GM12801 (cell line): ENCODE measurements around the gene KCND2.

Source experiments
- TF ChIP-seq, protein P1 (sequence below): IDR thresholded peaks from one replicate; pipeline ENCODE4 v1.5.1; 2011; ENCODE audit warnings: control low read depth; ENCODE audit not compliant: insufficient read length; ENCODE audit errors: extremely low read depth

The KCND2 gene

GRCh38 chr7:120615703-120616102 lies 342.7 kb downstream of the KCND2 start:
- TF ChIP-seq, protein P1, sequence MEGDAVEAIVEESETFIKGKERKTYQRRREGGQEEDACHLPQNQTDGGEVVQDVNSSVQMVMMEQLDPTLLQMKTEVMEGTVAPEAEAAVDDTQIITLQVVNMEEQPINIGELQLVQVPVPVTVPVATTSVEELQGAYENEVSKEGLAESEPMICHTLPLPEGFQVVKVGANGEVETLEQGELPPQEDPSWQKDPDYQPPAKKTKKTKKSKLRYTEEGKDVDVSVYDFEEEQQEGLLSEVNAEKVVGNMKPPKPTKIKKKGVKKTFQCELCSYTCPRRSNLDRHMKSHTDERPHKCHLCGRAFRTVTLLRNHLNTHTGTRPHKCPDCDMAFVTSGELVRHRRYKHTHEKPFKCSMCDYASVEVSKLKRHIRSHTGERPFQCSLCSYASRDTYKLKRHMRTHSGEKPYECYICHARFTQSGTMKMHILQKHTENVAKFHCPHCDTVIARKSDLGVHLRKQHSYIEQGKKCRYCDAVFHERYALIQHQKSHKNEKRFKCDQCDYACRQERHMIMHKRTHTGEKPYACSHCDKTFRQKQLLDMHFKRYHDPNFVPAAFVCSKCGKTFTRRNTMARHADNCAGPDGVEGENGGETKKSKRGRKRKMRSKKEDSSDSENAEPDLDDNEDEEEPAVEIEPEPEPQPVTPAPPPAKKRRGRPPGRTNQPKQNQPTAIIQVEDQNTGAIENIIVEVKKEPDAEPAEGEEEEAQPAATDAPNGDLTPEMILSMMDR: no peak

GRCh38 chr7:120617275-120617674 lies 344.3 kb downstream of the KCND2 start:
- TF ChIP-seq, protein P1: no peak

DNA sequence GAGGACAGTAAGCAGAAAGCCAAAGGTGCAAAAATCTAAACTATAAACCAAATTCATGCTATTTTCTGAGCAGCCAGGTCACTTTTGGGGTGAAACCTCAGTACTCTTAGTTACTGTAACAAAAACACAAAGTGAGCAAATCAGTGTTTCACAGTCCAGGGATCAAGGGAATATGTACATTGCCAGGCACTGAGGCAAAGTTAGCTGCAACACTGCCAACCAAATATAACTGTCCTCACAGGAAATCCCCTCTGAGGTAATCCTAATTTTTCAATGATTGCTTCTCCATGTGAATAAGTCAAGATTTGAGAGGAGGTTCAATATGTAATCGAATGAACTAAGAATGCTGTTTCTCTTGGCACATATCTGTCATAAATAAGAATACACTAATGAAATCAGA lies 355.3 kb downstream of the KCND2 start:
- TF ChIP-seq, protein P1: no peak

GRCh38 chr7:120639884-120640283 lies 366.9 kb downstream of the KCND2 start:
- TF ChIP-seq, protein P1: no peak

DNA sequence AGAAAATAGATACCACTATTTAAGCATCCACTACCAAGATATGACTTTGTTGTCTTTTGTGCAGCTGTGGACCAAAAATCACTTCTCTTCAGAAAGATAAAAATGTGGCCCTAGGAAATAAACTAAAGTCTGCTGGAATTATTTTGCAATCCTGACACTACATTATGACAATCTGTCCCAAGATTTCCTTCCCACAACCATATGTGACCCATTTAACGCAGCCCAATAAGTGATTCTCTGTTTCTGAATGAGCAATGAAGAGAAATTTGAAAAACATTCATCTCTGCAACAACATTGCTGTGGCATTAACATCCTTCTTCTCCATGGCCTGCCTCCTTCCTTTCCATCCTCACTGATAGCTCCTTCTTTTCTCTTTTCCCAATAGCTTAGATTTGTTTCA lies 373.0 kb downstream of the KCND2 start:
- TF ChIP-seq, protein P1: no peak

DNA sequence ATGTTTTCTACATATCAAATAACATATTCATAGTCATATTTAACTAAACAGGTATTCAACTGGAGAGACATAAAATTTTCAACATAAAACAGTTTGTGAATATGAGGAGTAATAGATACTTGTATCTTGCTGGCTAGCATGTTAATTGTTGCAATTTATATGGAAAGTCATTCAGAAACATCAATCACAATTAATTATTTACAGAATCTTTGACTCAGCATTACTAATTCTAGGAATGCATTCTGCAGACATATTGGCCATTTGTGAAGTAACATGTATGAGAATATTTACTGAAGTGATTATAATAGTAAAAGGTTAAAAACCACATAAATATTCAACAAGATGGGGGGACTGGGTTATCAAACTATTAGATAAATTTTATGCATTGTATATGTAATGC lies 381.3 kb downstream of the KCND2 start:
- TF ChIP-seq, protein P1: no peak

DNA sequence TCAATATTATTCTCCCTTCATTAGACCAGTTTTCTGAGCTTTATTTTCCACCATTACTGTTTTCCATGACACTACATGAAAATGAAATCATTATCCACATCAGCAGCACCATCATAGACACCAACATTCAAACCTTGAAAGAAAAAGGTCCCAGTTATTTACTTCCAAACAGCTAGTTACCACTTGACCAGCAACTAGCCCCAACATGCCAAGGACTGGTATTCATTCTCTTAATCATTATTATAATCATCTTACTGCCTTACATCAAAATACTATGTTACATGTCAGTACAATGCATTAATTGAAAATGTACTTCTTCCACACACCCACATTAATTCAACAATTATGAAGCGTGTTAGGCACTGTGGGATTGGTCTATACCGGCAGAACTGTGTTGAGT lies 385.5 kb downstream of the KCND2 start:
- TF ChIP-seq, protein P1: no peak

DNA sequence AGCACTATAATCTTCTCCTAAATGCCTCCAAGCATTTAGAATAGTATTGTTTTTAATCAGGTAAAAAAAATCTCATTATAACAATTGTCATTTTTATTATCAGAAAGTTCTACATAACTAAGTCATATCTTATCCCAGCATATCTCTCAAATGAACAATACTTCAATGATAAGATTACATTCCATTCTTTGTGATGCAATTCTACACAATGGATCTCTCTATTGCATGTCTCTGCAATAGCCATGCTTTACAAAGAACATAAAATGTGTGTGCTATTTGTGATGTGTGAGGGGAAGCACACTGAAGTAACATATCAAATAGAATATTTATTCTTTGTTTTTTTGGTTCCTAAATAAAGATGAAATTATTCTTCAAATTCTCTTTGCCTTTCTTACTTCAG lies 389.3 kb downstream of the KCND2 start:
- TF ChIP-seq, protein P1: no peak
